ENCODE results near the gene KCNAB2.

DNA sequence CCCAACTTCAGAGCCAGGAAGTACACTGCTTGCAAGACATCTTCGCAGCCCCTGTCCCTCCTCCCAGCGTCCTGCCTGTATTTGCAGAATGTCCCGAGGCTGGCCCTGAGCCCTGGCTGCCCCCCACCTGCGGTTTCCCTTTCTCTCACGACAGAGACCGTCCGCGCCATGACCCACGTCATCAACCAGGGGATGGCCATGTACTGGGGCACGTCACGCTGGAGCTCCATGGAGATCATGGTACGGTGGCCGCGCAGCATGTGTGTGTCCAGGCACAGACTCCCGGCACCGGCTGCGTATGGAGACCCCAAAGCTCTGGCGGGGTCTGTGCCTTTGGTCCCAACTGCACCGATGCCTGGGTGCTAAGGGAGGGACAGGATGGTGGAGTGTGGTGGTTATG is 48.6 kb downstream of the KCNAB2 start:
- TF ChIP-seq POLR2A (IDR thresholded peaks at IDR 0.05): no peak
- TF ChIP-seq, protein P1, sequence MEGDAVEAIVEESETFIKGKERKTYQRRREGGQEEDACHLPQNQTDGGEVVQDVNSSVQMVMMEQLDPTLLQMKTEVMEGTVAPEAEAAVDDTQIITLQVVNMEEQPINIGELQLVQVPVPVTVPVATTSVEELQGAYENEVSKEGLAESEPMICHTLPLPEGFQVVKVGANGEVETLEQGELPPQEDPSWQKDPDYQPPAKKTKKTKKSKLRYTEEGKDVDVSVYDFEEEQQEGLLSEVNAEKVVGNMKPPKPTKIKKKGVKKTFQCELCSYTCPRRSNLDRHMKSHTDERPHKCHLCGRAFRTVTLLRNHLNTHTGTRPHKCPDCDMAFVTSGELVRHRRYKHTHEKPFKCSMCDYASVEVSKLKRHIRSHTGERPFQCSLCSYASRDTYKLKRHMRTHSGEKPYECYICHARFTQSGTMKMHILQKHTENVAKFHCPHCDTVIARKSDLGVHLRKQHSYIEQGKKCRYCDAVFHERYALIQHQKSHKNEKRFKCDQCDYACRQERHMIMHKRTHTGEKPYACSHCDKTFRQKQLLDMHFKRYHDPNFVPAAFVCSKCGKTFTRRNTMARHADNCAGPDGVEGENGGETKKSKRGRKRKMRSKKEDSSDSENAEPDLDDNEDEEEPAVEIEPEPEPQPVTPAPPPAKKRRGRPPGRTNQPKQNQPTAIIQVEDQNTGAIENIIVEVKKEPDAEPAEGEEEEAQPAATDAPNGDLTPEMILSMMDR (IDR thresholded peaks at IDR 0.05): no peak

All from right lobe of liver (tissue), 4 donors.